ENCODE data around the gene PLB1.

The PLB1 gene

DNA sequence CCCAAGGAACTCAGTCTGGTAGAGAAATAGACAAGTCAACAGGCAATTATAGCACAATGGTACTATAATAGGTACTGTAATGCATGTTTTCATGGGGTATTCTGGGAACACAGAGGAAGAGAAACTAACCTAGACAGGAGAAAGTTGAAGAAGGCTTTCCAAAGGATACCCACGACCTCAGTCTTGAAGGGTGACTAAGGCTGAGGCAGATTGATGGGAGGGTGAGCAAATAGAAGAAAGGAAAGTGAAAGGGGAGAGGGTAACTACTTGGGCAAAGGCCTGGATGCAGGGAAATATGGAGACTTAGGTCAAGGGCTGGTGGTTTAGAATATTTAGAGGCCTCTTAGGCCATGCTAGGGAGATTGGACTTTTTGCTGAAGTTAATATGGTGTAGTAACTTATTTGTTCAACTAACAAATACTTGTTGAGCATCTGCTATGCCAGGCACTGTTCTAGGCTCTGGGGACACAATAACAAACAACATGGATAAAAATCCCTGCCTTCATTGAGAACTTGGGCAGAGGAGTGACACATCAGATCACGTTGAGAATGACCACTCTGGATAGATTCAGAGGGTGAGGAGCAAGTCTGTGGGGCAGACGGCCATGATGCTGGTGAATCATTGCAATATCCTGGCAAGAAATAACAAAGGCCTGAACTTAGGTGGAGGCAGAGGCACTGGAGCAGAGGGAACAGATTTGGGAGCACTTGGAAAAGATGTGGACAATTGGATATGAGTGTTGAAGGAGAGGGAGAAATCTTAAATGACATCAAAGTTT, 56.4 kb downstream of the PLB1 start:
- DNase-seq (ENCODE audit: low read depth) = no peak
- TF ChIP-seq, protein P1, sequence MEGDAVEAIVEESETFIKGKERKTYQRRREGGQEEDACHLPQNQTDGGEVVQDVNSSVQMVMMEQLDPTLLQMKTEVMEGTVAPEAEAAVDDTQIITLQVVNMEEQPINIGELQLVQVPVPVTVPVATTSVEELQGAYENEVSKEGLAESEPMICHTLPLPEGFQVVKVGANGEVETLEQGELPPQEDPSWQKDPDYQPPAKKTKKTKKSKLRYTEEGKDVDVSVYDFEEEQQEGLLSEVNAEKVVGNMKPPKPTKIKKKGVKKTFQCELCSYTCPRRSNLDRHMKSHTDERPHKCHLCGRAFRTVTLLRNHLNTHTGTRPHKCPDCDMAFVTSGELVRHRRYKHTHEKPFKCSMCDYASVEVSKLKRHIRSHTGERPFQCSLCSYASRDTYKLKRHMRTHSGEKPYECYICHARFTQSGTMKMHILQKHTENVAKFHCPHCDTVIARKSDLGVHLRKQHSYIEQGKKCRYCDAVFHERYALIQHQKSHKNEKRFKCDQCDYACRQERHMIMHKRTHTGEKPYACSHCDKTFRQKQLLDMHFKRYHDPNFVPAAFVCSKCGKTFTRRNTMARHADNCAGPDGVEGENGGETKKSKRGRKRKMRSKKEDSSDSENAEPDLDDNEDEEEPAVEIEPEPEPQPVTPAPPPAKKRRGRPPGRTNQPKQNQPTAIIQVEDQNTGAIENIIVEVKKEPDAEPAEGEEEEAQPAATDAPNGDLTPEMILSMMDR (conservative IDR thresholded peaks at IDR 0.05; ENCODE audit: low read depth, low read length) = no peak

DNA sequence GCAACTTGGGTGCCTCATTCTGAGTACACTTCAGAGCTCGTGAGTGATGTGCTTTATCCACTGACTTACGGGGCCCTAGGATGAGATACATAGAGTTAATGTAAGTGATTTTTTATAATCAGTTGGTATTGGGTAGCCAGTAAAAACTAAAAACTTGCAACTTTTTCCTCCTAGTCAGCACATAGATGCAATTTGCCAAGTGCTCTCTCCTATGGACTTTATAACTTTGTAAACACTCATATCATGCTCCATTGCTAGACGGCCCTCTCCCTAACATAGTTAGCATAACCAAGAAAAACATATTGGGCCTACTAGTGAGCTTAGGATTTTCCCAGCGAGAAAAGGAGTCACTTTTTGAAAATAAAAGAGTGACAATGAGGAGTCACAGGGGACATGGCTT, 60.4 kb downstream of the PLB1 start:
- TF ChIP-seq, protein P1 (conservative IDR thresholded peaks at IDR 0.05; ENCODE audit: low read depth, low read length) = no peak
- H3K4me3 ChIP-seq (ENCODE audit: low read length) = no peak overlapping the region
- DNase-seq (ENCODE audit: low read depth) = no peak

More for the DNA sequence above, 56.4 kb downstream of the PLB1 start:
- H3K4me3 ChIP-seq (ENCODE audit: low read length) = no peak overlapping the region

DNA sequence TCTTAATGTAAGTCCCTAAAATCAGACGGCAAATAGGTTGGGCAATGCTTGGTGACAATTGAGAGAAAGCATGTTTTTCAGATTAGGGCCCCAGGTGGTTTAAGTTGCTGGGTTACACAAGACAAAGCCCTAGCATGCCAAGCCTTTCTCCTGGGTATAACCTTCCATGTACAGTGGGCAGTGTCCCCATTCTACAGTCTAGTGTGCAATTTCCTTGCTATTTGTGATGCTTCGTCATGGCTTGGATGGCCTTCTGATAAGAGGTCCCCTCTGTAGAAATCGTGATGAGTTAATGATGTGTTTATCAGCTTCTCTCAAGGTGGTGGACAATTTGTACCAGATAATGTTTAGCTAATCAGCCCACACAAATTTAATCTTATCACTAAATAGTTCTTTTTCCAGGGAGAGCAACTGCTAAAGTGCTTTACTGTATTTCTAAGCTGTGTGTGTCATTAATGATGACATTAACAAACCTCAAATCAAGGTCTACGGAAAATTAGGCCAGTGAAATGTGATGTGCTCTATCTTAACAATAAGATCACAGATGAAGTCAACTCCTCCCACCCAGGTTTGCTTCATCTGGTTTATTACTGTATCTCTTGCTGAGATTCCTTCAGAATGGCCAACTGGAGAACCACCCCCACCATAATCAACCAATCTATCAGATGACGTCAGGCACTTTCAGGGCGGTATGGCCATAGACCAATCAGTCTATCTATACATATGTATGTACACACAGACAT, 61.7 kb downstream of the PLB1 start:
- no peak for DNase-seq (ENCODE audit: low read depth)
- TF ChIP-seq, protein P1 (conservative IDR thresholded peaks at IDR 0.05; ENCODE audit: low read depth, low read length) = no peak
- H3K4me3 ChIP-seq (ENCODE audit: low read length) = no peak overlapping the region

DNA sequence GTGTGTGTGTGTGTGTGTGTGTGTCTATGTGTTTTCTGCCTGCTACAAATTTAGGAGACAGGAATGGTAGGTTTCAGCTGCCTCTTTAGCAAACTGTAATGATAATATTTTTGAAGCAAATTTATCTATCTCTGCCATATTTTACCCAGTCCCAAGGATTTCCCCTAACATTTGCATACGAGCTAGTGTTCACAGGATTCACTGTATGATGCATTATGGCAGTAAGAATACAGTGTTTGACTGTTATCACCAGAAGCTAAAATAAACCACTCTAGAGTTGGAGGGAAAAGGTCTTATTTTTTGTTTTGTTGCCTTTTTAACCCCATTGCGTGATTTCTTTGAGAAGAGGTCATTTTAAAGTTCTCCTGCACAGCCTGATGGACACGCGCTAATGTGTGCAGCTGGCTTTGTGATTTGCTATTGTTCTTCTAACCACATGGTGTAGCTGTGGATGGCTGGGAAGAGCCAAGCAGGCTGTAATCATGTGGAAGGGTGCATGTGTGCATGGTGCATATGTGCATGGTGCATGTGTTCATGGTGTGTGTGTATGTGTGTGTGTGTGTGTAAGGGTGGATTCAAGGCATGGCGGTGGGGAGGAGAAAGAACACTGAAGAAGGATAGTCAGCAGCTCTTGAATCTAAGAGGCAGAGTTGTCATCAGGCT, 62.4 kb downstream of the PLB1 start:
- no peak for DNase-seq (ENCODE audit: low read depth)
- TF ChIP-seq, protein P1 (conservative IDR thresholded peaks at IDR 0.05; ENCODE audit: low read depth, low read length) = no peak
- no peak overlapping the region for H3K4me3 ChIP-seq (ENCODE audit: low read length)

DNA sequence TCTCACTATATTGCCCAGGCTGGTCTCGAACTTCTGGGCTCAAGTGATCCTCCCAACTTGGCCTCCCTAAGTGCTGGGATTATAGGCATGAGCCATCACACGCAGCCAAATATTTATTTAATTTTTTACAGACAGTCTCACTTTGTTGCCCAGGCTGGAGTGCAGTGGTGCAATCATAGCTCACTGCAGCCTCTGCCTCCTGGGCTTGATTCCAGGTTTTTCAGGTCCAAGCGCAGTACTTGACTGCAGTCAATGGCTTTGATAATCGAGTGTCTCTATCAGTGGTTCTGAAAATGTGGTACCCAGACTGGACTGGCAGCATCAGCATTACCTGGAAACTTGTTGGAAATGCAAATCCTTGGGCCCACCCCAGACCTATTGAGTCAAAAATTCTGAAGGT, 63.1 kb downstream of the PLB1 start:
- no peak overlapping the region for H3K4me3 ChIP-seq (ENCODE audit: low read length)
- DNase-seq (ENCODE audit: low read depth) = no peak
- TF ChIP-seq, protein P1 (conservative IDR thresholded peaks at IDR 0.05; ENCODE audit: low read depth, low read length) = no peak

DNA sequence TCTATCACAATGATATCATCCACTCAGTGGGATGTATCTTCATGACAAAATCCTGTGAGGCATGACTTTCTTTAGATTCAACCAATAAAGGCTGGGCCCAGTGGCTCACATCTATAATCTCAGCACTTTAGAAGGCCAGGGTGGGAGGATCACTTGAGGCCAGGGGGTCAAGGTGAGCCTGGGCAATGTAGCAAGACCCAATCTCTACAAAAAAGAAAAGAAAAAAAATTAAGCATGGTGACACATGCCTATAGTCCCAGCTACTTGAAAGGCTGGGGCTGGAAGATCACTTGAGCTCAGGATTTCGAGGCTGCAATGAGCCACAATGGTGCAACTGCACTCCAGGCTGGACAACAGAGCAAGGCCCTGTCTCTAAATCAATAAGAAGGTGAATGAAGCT, 68.0 kb downstream of the PLB1 start:
- TF ChIP-seq, protein P1 (conservative IDR thresholded peaks at IDR 0.05; ENCODE audit: low read depth, low read length) = no peak
- no peak overlapping the region for H3K4me3 ChIP-seq (ENCODE audit: low read length)
- DNase-seq (ENCODE audit: low read depth) = no peak

Measured in retinal pigment epithelial cell (primary cell).